ENCODE measurements around the gene PNMA8A. TPM values are rescaled to one million over a fixed set of nuclear protein-coding genes. Genes with fewer than 3 reads are reported as not detected.
"Not testable (repeated sequence)": the region's sequence is repeated elsewhere in the genome, so short reads cannot be mapped to it uniquely, and the experiment has no call there.

Gene PNMA8A
- polyA plus RNA-seq, 5 donors, result 11.6 to 15.8 (median 14.8) TPM

DNA sequence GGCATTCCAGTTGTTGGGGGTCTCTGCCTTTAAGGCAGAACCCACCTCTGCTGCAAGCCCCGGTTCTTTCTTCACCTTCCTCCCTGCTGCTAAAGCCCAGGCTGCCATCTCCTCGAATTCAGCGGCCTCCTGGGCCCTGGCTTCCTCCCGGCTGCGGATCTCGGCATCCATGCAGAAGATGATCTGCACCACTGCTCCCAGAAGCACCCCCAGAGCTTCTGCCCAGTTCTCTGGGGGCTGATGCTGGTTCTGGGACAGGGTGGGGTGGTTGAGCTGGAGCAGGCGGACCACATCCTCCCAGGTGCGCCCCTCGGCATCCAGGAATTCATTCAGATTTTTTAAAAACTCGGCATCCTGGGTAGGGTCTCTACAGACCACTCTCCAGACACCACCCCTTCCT, 987 bp downstream of the PNMA8A start:
- no peak for DNase-seq

- DNase-seq, result no peak
Observed at GRCh38 chr19:46469541-46470185, 1.7 kb downstream of the PNMA8A start.

DNA sequence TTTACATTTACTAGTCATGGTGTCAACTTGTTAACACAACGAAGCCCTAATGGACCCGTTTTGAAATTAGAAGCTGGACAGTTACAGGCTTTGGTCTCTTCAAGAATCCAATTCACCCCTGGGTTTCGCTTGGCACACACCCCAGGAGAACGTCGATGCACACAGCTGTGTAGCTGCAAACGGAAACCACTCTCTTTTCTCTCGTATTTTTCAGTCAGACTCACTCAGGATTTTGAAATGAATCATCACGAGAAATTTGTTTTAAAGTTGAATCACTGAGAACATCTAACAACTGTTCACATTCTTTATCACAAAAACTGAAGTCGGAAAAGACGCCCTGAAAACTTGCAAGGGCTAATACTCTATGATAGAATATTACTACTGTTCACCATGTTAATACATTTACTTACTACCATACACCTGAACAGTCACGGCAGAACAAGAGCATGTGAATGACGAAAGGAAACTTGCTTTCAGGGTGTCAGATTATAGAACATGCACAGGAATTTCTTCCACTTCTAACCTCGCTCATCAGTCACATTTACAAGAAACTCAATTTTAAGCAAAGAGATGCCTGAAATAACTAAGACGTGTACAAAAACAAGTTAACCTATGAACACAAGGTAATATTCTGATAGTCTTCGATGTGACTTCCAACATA, 4.7 kb downstream of the PNMA8A start:
- DNase-seq, result peak; percentile 45

- no peak for DNase-seq
Observed at GRCh38 chr19:46463516-46463915, 7.8 kb downstream of the PNMA8A start.

DNA sequence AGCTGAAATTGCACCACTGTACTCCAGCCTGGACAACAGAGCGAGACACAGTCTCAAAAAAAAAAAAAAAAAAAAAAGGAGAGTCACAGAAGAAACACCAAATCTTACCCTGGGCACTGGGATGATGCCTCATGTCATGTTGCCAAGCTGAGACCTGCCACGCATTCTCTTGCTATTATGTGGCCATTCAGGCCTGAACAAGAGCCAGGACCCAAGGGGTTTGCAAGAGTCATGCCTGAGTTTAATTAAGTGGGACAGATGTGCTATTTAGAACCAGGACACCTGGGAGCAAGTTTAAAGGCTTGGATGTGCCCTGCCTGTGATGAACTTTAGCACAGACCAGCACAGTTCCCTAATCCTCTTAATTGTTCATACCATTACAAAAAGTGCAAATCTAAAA, 9.8 kb downstream of the PNMA8A start:
- no peak for DNase-seq

- no peak for DNase-seq
Observed at GRCh38 chr19:46460981-46461380, 10.4 kb downstream of the PNMA8A start.

GRCh38 chr19:46460055-46460454, 11.3 kb downstream of the PNMA8A start:
- DNase-seq, result no peak

- DNase-seq, result no peak
Observed at GRCh38 chr19:46456930-46457329, 14.4 kb downstream of the PNMA8A start.

DNA sequence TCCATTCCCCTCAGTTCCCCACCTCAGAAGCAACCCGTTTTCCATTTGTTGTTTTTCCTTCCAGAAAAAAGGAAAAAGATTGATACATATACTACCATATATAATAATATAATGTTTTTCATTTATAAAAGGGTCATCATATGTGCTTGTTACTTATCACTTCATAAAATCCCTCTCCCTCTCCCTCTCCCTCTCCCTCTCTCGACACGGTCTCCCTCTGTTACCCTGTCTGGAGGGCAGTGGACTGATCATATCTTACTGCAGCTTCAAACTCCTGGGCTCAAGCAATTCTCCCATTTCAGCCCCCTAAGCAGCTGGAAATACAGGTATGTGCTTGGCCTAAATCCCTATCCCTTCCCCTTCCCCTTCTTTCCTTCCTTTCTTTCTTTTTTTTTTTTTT, 17.1 kb downstream of the PNMA8A start:
- DNase-seq, result no peak

DNA sequence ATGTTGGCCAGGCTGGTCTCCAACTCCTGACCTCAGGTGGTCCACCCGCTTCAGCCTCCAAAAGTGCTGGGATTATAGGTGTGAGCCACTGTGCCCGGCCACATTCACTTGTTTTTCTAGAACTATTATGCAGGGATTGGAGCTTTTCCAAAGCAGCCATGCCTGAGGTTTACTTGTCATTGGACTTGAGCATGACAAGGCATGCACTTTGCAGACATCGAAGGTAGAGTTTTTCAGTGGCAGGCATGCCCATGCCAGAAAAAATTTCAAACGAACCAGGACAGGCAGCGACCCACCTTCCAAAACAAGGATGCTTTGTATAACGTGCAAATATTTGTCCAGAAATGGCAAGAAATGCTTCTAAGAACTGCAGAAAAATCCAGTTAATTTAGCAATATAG, 17.7 kb downstream of the PNMA8A start:
- no peak for DNase-seq

GRCh38 chr19:46452186-46452585, 19.2 kb downstream of the PNMA8A start:
- DNase-seq, result no peak

GRCh38 chr19:46451352-46451751, 20.0 kb downstream of the PNMA8A start:
- DNase-seq, result no peak

DNA sequence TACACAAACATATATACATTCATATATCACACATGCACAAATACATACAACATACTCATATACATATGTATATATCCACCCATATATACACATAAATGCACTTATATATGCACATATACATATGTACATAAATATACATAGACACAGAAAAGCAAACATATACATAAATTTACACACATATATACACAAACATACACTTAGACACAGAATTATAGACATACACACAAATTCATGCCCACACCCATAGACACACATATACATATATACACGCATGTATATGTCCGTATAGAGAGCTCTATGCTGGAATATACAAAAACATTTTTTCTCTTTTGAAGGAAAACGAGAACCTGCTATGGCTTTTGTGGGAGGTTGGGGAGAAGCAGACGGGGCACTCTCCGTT, 20.6 kb downstream of the PNMA8A start:
- DNase-seq, result no peak

DNA sequence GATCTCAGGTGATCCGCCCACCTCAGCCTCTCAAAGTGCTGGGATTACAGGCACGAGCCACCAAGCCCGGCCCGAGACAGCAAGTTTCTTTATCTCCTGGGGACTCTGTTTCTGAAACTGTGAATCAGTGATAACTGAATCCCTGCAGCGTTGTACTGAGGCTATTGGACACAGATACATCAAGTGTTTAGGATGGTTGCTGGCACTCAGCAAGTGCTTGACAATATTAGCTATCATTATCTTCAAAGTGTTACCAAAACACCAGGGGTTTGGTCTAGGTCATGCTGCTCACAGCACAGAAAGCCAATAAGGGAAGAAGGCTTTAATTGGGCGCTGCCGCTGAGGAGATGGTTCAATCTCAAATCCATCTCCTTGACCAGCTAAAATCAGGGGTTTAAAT, 22.1 kb downstream of the PNMA8A start:
- DNase-seq, result no peak

DNA sequence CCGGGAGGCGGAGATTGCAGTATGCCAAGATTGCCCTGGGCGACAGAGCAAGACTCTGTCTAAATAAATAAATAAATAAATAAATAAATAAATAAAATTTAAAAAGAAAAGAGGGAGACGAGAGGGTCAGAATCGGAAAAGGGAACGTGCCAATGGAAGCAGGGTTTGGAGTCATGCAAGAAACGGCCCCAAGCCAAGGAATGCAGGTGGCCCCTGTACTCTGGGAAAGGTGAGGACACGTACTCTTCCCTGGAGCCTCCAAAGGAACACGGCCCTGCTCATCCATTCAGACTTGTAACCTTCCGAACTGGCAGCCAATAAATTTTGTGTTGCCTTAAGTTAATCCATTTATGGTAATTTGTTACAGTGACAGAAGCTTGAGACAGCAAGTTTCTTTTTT, 22.8 kb downstream of the PNMA8A start:
- DNase-seq, result no peak

- DNase-seq, result no peak
Observed at GRCh38 chr19:46447824-46448223, 23.5 kb downstream of the PNMA8A start.

DNA sequence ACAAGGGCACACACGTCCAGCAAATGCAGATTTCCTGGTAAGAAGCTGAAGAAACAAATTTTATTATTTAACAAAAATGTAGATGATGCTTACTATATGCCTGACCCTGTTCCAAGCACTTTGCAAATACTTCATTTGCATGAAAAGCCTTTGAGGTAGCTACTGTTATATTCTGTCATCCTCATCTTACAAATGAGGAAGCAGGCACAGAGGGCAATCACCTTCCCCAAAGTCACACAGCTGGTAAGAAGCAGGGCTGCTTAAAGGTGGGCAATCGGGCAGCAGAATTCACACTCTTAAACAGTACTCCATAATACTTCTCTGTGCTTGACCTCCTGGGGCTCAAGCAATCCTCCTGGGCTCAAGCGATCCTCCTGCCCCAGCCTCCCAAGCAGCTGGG, 24.4 kb downstream of the PNMA8A start:
- DNase-seq, result no peak

DNA sequence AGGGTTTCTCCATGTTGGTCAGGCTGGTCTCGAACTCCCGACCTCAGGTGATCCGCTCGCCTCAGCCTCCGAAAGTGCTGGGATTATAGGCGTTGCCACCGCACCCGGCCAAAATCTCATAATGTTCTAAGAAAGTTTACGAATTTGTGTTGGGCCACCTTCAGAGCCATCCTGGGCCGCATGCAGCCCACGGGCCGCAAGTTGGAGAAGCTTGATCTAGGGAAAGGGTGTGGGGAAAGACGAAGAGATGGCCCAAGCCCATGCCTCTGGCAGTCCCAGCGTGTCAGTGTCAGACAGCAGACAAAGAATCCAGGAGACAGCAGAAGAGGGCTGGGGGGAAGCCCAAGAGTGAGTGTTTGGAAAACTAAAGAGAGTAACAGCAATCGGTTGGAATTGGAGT, 25.3 kb downstream of the PNMA8A start:
- DNase-seq, result no peak

DNA sequence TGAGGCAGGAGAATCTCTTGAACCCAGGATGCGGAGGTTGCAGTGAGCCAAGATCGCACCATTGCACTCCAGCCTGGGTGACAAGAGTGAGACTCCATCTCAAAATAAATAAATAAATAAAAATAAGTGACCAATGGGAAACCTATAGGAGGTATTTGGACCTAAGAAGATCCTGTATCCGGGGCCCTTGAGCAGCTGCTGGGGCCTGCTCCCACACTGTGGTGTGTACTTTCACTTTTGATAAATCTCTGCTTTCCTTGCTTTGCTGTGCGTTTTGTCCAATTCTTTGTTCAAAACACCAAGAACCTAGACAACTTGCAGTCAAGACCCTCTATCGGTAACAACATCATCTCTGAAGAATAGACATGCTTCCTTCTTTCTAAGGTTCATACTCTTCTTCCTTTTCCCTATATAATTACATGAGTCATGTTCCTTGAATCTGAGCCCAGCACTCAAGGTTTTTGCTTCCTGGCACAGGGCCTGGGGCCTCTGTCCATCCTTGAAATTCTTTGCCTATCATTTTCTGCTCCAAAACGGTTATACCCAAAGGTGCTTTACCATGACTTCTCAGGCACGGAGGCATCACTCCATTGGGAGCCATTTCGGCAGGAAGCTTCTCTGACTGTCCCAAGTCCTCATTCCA, 28.4 kb downstream of the PNMA8A start:
- no peak for DNase-seq

DNA sequence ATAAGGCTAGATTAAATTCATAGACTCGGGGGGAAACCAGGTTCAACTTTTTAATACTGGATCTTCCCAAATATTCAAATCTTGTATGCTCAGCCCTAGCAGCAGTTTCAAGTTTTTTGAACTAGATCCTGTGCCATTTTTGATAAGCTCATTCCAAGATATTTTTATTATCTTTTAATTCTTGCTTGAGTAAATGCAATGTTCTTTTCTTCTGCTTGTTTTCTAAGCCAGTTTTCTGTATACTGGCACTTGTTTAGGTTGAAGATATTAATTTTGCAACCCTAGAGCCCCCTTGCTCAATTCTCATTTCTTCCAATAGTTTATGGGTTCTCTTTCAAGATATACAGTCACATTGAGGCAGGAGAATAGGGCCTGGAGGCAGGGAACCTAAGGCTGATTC, 29.5 kb downstream of the PNMA8A start:
- DNase-seq, result peak; percentile 71 to 85

DNA sequence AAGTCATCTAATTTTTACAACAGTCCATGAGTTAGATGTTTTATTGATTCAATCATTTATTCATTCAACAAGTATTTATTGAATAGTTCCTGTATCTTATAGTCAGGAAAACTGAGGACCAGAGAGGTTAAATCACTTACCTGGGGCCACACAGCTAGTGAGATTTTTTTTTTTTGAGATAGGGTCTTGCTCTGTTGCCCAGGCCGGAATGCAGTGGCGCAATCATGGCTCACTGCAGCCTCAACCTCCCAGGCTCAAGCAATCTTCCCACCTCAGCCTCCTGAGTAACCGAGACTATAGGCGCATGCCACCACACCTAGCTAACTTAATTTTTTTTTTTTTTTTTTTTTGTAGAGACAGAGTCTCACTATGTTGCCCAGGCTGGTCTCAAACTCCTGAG, 35.7 kb downstream of the PNMA8A start:
- not testable (repeated sequence) for DNase-seq

DNA sequence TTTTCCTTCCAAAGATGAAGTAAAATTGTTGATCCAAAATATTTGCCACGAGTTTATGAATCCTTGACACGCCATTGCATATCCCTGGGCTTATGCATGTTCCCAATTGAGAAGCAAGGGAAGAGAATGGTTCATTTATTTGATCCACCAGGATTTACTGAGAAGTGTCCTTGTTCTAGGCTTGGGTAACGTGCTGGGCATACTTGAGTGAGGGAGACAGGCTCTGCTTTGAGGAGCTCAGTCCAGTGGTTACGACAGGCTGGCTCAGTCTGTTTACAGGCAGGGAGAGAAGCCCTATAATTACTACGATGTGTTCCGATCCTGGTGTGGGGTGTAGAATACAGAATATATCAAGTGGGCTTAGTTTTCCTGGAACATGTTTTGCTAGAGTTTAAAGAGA, 36.4 kb downstream of the PNMA8A start:
- DNase-seq, result no peak

- DNase-seq, result not testable (repeated sequence)
Observed at GRCh38 chr19:46433470-46433869, 37.9 kb downstream of the PNMA8A start.
